HepG2 (cell line): Measurements from ENCODE around the gene AJUBA. TPM values are rescaled to one million over a fixed set of nuclear protein-coding genes. Genes with fewer than 3 reads are reported as not detected.

Experiments
- CHD4 ChIP-seq: fragments of 200-600 bp; sonication (generic); IDR thresholded peaks from 2 replicates; pipeline ENCODE4 v1.7.0; 2017; ENCODE audit warnings: mild to moderate bottlenecking, low read length, borderline replicate concordance
- EED ChIP-seq: sonication (generic); formaldehyde crosslinking; IDR thresholded peaks from 2 replicates; pipeline ENCODE4 v1.5.0; 2020; ENCODE audit warnings: mild to moderate bottlenecking, missing genetic modification reagents
- HNRNPH1 ChIP-seq: fragments of 200-400 bp; formaldehyde crosslinking; optimal IDR thresholded peaks from 2 replicates; pipeline ENCODE3; 2017; ENCODE audit warnings: mild to moderate bottlenecking, low read depth, low read length
- HOXA9 ChIP-seq: sonication (generic); formaldehyde crosslinking; IDR thresholded peaks from 2 replicates; pipeline ENCODE4 v1.8.1; 2022; ENCODE audit warnings: missing genetic modification reagents, mild to moderate bottlenecking, moderate library complexity, borderline replicate concordance
- KAT7 ChIP-seq: IDR thresholded peaks from 2 replicates; pipeline ENCODE4 v1.6.1; 2018; ENCODE audit warnings: borderline replicate concordance, missing compliant biosample characterization
- KAT8 ChIP-seq: IDR thresholded peaks from 2 replicates; pipeline ENCODE4 v1.6.1; 2016; ENCODE audit warnings: missing genetic modification reagents, missing compliant biosample characterization
- KIAA2018 ChIP-seq: sonication (generic); formaldehyde crosslinking; IDR thresholded peaks from 2 replicates; pipeline ENCODE4 v1.5.0; 2020; ENCODE audit warnings: mild to moderate bottlenecking, missing genetic modification reagents, borderline replicate concordance
- NFE2L1 ChIP-seq: sonication (generic); formaldehyde crosslinking; IDR thresholded peaks from 2 replicates; pipeline ENCODE4 v1.4.0; 2020; ENCODE audit warnings: missing genetic modification reagents, mild to moderate bottlenecking, borderline replicate concordance
- NFRKB ChIP-seq: fragments of 450-650 bp; IDR thresholded peaks from 2 replicates; pipeline ENCODE4 v1.6.1; 2017
- TRAFD1 ChIP-seq: sonication (generic); formaldehyde crosslinking; IDR thresholded peaks from 2 replicates; pipeline ENCODE4 v1.5.1; 2020; ENCODE audit warnings: missing genetic modification reagents, mild to moderate bottlenecking, borderline replicate concordance
- ZBTB8A ChIP-seq: sonication (generic); formaldehyde crosslinking; IDR thresholded peaks from 2 replicates; pipeline ENCODE4 v1.4.0; 2020; ENCODE audit warnings: mild to moderate bottlenecking, low read depth, missing genetic modification reagents, borderline replicate concordance
- ZFYVE20 ChIP-seq: sonication (generic); formaldehyde crosslinking; IDR thresholded peaks from 2 replicates; pipeline ENCODE4 v1.8.0; 2023; ENCODE audit warnings: low read depth, mild to moderate bottlenecking, moderate library complexity, missing genetic modification reagents, borderline replicate concordance
- ZNF274 ChIP-seq: sonication (generic); formaldehyde crosslinking; IDR thresholded peaks from 2 replicates; pipeline ENCODE4 v1.5.1; 2020; ENCODE audit warnings: mild to moderate bottlenecking, missing genetic modification reagents
- ZNF598 ChIP-seq: sonication (generic); formaldehyde crosslinking; IDR thresholded peaks from 2 replicates; pipeline ENCODE4 v1.5.1; 2020; ENCODE audit warnings: mild to moderate bottlenecking, missing genetic modification reagents, borderline replicate concordance
- ZNF740 ChIP-seq: sonication (generic); formaldehyde crosslinking; IDR thresholded peaks from 2 replicates; pipeline ENCODE4 v1.4.0; 2020; ENCODE audit warnings: missing genetic modification reagents
- ZNF75D ChIP-seq: sonication (generic); formaldehyde crosslinking; IDR thresholded peaks from 2 replicates; pipeline ENCODE4 v1.8.1; 2023; ENCODE audit warnings: missing genetic modification reagents, mild to moderate bottlenecking, borderline replicate concordance
- polyA plus RNA-seq, 8 experiments: library from polyadenylated mRNA; depleted of rRNA in 3 of 8; stranded (reverse) in 7 of 8; unstranded in 1 of 8; fragments of >200 nt; fragmentation: Illumina TruSeq in 4 of 8; extraction: Trizol in 4 of 8; gene quantifications; 2 replicates each; pipeline versions ENCODE4 v1.2.1 to v1.2.3, GENCODE V29; 2011 to 2016; ENCODE audit warnings: low read depth in 4 of 8, missing spikeins in 1 of 8, mixed read lengths in 1 of 8; ENCODE audit not compliant: insufficient read depth in 1 of 8
- total RNA-seq, 5 experiments: library from RNA; depleted of rRNA; stranded (reverse); fragments of >200 nt; fragmentation: Illumina TruSeq; extraction: Trizol; gene quantifications; 2 replicates each; pipeline ENCODE4 v1.2.3, GENCODE V29; 2016; ENCODE audit warnings: low read depth in 1 of 5
- TF ChIP-seq, protein P1 (sequence below): IDR thresholded peaks from 2 replicates; pipeline ENCODE4 v1.6.1; 2018; ENCODE audit warnings: missing genetic modification reagents, mild to moderate bottlenecking, missing compliant biosample characterization

AJUBA gene
- total and polyA plus RNA-seq, 2 of the 13 experiments (the other 11 are each of a cell fraction or from before 2014, with no cell fraction given) = 157 to 241 TPM

GRCh38 chr14:22981090-22981875 lies 1.1 kb downstream of the AJUBA start (continued):
- no peak for TF ChIP-seq KIAA2018 (CRISPR knock-in tag)
- TF ChIP-seq ZNF598 (CRISPR knock-in tag) = peak; percentile 97; the same call in 1 of the 2 replicates
- TF ChIP-seq HNRNPH1 = no peak
- no peak for TF ChIP-seq CHD4
- TF ChIP-seq ZNF740 (CRISPR knock-in tag) = no peak
- TF ChIP-seq NFE2L1 (CRISPR knock-in tag) = peak; percentile 72; the same call in 1 of the 2 replicates
- 0 out of 2 replicates have a peak, but pooled peaks have one; percentile 36 for TF ChIP-seq KAT8
- peak; percentile 64; the same call in 1 of the 2 replicates for TF ChIP-seq KAT7 (CRISPR knock-in tag)
- TF ChIP-seq HOXA9 (CRISPR knock-in tag) = no peak
- TF ChIP-seq EED (CRISPR knock-in tag) = peak; percentile 79
- TF ChIP-seq ZBTB8A (CRISPR knock-in tag) = no peak; the same call in 1 of the 2 replicates
- TF ChIP-seq TRAFD1 (CRISPR knock-in tag) = no peak
- no peak for TF ChIP-seq ZFYVE20 (CRISPR knock-in tag)
- TF ChIP-seq ZNF75D (CRISPR knock-in tag) = no peak
- peak; percentile 87; the same call in 1 of the 2 replicates for TF ChIP-seq ZNF274
- TF ChIP-seq NFRKB = no peak
- TF ChIP-seq, protein P1, sequence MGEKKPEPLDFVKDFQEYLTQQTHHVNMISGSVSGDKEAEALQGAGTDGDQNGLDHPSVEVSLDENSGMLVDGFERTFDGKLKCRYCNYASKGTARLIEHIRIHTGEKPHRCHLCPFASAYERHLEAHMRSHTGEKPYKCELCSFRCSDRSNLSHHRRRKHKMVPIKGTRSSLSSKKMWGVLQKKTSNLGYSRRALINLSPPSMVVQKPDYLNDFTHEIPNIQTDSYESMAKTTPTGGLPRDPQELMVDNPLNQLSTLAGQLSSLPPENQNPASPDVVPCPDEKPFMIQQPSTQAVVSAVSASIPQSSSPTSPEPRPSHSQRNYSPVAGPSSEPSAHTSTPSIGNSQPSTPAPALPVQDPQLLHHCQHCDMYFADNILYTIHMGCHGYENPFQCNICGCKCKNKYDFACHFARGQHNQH = peak; percentile 11
